ENCODE data around the gene GPR85. TPM values are rescaled to one million over a fixed set of nuclear protein-coding genes. Genes with fewer than 3 reads are reported as not detected.
A peak's percentile ranks its signal among the peaks of the same experiment; 100 is the strongest.

Gene GPR85
- total and polyA plus RNA-seq, 10 of the 15 experiments (the other 5 are each of a cell fraction or from before 2014, with no cell fraction given), result 0.05 to 0.38 TPM; not detected in 8

DNA sequence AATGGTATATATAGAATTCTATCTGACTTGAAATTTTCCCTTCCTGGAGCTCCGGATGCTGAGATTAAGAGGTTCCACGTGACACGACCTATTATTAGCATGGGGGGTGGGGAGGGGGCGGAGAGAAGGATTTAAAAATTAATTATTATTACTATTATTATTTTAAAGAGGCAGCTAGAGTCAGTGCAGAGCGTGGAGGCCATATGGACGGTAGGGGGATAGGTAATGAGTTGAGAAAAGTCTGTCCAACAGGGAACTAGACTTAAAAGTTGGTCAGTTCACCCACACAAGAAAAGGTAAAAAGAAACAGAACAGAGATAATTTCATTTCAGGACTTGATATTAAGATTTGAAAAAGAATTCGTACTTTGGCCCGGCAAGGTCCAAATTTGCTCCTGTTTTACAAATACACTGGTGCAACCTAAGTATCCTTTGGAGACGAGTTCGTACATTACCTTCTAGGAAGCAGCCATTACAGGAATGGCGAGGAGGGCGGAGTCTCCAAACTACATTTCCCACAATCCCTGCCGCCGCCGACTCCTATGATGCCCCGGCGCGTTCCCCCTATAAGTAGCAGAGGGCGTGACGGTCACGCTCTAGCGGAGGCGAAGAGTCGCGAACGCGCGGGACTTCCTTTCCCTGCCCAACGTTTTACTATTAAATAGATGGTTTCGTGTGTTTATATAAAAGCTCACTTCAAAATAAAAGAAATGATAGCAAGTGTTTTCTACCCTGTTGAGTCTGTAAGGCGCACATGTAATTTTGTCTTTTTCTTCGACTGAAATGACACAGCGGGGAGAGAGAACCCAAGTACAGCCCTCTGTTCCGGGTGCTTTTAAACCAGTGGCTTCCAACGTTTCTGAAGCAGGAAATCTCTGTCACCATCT lies 31.7 kb upstream of the GPR85 start, which contains the start of gene SMIM30 (continued):
- no peak for TF ChIP-seq EGR1 (IDR thresholded peaks at IDR 0.05; ENCODE audit: borderline replicate concordance in 1 of 2, low read depth in 2 of 2, low read length in 2 of 2)
- TF ChIP-seq TCF12 (IDR thresholded peaks at IDR 0.05; ENCODE audit: low read depth, low read length), result no peak
- peak; percentile 97 for TF ChIP-seq CREB1 (IDR thresholded peaks at IDR 0.05; ENCODE audit: low read depth)
- peak; percentile 32 for TF ChIP-seq NR2F1 (conservative IDR thresholded peaks at IDR 0.05)
- peak; percentile 44; the same call in 1 of the 2 replicates for TF ChIP-seq SMAD5 (IDR thresholded peaks at IDR 0.05; ENCODE audit: low read depth)
- 0 out of 2 replicates have a peak, but pooled peaks have one; percentile 24 for TF ChIP-seq EED (IDR thresholded peaks at IDR 0.05; ENCODE audit: low read depth)
- TF ChIP-seq SRF (IDR thresholded peaks at IDR 0.05; ENCODE audit: low read depth in 2 of 2, low read length in 2 of 2), result peak in 1 of 2 experiments; percentile 62; a peak in 1 of 4 replicates
- TF ChIP-seq IKZF1 (conservative IDR thresholded peaks at IDR 0.05), result peak; percentile 74
- no peak for TF ChIP-seq TCF3 (IDR thresholded peaks at IDR 0.05; ENCODE audit: borderline replicate concordance, insufficient read depth, low read depth, low read length)
- TF ChIP-seq SMAD1 (IDR thresholded peaks at IDR 0.05; ENCODE audit: low read depth, partially characterized antibody), result no peak
- TF ChIP-seq, protein P1, sequence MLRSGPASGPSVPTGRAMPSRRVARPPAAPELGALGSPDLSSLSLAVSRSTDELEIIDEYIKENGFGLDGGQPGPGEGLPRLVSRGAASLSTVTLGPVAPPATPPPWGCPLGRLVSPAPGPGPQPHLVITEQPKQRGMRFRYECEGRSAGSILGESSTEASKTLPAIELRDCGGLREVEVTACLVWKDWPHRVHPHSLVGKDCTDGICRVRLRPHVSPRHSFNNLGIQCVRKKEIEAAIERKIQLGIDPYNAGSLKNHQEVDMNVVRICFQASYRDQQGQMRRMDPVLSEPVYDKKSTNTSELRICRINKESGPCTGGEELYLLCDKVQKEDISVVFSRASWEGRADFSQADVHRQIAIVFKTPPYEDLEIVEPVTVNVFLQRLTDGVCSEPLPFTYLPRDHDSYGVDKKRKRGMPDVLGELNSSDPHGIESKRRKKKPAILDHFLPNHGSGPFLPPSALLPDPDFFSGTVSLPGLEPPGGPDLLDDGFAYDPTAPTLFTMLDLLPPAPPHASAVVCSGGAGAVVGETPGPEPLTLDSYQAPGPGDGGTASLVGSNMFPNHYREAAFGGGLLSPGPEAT (IDR thresholded peaks at IDR 0.05; ENCODE audit: low read depth), result peak; percentile 84
- TF ChIP-seq CBX5 (IDR thresholded peaks at IDR 0.05; ENCODE audit: low read depth), result peak; percentile 28; the same call in 1 of the 2 replicates
- no peak for TF ChIP-seq MYC (IDR thresholded peaks at IDR 0.05; ENCODE audit: insufficient read depth, insufficient read length, insufficient replicate concordance, low read length, severe bottlenecking)
- TF ChIP-seq CHD1 (IDR thresholded peaks at IDR 0.05; ENCODE audit: low read depth, low read length), result no peak
- no peak for TF ChIP-seq HDGF (IDR thresholded peaks at IDR 0.05)
- TF ChIP-seq YY1 (IDR thresholded peaks at IDR 0.05; ENCODE audit: low read depth, low read length), result peak; percentile 99
- TF ChIP-seq, protein P2, sequence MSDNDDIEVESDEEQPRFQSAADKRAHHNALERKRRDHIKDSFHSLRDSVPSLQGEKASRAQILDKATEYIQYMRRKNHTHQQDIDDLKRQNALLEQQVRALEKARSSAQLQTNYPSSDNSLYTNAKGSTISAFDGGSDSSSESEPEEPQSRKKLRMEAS (IDR thresholded peaks at IDR 0.05; ENCODE audit: low read depth, low read length), result 0 out of 2 replicates have a peak, but pooled peaks have one; percentile 17
- peak; percentile 16; the same call in 1 of the 2 replicates for TF ChIP-seq NFIC (IDR thresholded peaks at IDR 0.05; ENCODE audit: low read depth, low read length)
- peak; percentile 84 for TF ChIP-seq SIX5 (IDR thresholded peaks at IDR 0.05; ENCODE audit: low read depth, low read length, severe bottlenecking)
- peak; percentile 16; the same call in 1 of the 2 replicates for TF ChIP-seq RUNX3 (IDR thresholded peaks at IDR 0.05; ENCODE audit: low read length)
- peak; percentile 76 for TF ChIP-seq NR2C1 (IDR thresholded peaks at IDR 0.05)
- no peak for TF ChIP-seq RCOR1 (conservative IDR thresholded peaks at IDR 0.05; ENCODE audit: low read depth, low read length)
- TF ChIP-seq, protein P3, sequence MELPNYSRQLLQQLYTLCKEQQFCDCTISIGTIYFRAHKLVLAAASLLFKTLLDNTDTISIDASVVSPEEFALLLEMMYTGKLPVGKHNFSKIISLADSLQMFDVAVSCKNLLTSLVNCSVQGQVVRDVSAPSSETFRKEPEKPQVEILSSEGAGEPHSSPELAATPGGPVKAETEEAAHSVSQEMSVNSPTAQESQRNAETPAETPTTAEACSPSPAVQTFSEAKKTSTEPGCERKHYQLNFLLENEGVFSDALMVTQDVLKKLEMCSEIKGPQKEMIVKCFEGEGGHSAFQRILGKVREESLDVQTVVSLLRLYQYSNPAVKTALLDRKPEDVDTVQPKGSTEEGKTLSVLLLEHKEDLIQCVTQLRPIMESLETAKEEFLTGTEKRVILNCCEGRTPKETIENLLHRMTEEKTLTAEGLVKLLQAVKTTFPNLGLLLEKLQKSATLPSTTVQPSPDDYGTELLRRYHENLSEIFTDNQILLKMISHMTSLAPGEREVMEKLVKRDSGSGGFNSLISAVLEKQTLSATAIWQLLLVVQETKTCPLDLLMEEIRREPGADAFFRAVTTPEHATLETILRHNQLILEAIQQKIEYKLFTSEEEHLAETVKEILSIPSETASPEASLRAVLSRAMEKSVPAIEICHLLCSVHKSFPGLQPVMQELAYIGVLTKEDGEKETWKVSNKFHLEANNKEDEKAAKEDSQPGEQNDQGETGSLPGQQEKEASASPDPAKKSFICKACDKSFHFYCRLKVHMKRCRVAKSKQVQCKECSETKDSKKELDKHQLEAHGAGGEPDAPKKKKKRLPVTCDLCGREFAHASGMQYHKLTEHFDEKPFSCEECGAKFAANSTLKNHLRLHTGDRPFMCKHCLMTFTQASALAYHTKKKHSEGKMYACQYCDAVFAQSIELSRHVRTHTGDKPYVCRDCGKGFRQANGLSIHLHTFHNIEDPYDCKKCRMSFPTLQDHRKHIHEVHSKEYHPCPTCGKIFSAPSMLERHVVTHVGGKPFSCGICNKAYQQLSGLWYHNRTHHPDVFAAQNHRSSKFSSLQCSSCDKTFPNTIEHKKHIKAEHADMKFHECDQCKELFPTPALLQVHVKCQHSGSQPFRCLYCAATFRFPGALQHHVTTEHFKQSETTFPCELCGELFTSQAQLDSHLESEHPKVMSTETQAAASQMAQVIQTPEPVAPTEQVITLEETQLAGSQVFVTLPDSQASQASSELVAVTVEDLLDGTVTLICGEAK (IDR thresholded peaks at IDR 0.05; ENCODE audit: borderline replicate concordance), result peak; percentile 43; the same call in 1 of the 2 replicates
- peak; percentile 95 for TF ChIP-seq CREM (IDR thresholded peaks at IDR 0.05; ENCODE audit: low read depth)
